Hematopoietic multipotent progenitor cell treated with erythropoietin and hydrocortisone succinate and interleukin-3 and kit ligand, for 15 days (in vitro differentiated cells): ENCODE measurements around the gene XCR1.
A peak's percentile ranks its signal among the peaks of the same experiment; 100 is the strongest.
"Not testable (repeated sequence)": the region's sequence is repeated elsewhere in the genome, so short reads cannot be mapped to it uniquely, and the experiment has no call there.

Experiments used
- DNase-seq: peaks from one replicate; pipeline ENCODE4 v3.0.0-alpha.2; 2015; ENCODE audit warnings: low spot score

Gene XCR1

DNA sequence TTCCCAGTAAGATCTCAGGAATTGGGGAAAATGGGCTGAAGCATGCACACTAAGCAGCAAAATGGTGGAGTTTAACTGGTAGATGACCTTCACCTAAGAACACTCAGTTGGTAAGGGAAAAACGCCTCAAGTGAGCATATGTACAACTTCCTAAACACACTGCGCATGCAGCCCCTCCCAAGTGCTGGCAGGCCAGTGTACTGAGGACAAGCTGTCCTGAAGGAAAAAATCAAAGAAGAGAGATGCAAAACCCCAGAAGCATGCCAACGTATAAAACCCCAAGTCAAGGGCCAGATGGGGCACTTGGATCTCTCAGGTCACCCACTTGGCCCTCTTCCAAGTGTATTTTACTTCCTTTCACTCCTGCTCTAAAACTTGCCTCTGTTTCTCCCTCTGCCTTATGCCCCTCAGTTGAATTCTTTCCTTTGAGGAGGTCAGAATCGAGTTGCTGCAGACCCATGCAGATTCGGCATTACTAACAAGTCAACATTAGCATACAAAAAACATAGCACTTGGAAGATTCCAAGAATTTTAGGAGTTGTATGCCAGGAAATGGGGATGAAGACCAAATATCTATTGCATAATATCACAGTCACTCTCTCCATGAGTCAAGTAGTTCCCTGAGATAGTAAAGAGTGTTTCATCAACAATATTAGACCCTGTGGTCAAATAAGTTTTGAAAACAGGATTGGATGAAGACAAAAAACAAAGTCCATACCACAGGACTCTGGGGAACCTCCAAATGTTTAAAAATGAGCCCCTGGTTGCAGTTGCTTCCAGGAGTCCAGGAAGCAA lies 20.8 kb downstream of the XCR1 start:
- DNase-seq = no peak

DNA sequence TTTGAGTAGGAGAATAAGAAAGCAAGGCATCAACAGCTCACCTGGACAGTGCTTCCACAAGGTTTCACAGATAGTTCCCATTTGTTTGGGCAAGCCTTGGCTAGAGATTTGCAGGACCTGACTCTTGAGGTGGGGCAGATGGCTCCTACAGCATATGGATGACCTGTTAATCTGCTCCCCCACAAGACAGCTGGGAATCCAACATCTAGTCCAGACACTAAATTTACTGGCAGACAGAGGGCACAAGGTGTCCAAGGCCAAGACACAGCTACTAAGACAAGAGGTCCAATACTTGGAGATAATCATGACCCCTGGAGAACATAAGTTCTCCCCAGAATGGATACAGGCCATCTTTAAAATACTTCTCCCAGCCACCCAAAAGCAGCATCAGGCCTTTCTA lies 23.6 kb downstream of the XCR1 start:
- not testable (repeated sequence) for DNase-seq

DNA sequence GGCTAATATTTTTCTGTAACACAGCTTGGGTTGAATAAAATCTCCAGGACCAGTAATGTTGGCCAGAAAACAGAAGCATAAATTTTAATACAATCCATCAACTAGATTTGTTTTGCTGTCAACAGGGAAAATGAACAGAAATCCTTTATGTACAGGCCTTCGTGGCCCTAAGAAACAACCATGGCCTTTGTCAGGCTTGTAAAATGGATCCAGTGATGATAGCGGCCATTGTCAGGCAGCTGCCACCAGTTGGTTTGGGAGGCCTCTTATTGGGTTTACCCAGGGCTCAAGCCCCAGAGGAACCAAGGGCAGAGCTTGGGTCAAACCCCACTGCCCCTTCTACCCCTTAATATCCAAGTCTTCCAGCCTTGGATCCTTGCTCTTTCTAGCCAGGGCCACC lies 26.1 kb downstream of the XCR1 start:
- no peak for DNase-seq

DNA sequence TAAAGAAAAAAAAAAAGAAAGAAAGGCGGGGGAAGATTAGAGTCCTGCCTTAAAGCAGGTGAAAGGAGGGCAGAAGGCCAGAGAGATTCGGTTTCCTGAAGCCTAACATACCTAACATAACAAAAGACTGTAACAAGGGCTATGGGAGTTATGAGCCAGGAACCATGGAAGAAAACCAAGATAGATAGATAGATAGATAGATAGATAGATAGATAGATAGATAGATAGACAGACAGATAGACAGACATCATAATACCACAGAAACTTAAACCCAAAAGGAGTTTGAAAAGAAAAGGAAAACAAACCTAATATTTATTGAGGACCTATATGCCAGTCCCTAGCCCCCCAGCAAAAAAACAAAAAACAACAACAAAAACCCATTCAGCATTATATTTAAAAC lies 29.3 kb downstream of the XCR1 start:
- DNase-seq = no peak

DNA sequence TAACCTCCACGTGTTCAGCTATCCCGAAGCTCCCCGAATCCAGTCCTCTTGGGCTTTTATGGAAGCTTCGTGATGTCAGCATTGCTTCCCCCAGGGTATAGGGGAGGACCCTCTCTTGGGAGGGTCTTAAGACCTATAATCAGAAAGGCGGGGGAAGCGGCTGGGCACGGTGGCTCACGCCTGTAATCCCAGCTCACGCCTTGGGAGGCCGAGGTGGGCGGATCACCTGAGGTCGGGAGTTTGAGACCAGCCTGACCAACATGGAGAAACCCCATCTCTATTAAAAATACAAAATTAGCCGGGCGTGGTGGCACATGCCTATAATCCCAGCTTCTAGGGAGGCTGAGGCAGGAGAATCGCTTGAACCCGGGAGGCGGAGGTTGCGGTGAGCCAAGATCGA lies 29.8 kb downstream of the XCR1 start:
- not testable (repeated sequence) for DNase-seq

DNA sequence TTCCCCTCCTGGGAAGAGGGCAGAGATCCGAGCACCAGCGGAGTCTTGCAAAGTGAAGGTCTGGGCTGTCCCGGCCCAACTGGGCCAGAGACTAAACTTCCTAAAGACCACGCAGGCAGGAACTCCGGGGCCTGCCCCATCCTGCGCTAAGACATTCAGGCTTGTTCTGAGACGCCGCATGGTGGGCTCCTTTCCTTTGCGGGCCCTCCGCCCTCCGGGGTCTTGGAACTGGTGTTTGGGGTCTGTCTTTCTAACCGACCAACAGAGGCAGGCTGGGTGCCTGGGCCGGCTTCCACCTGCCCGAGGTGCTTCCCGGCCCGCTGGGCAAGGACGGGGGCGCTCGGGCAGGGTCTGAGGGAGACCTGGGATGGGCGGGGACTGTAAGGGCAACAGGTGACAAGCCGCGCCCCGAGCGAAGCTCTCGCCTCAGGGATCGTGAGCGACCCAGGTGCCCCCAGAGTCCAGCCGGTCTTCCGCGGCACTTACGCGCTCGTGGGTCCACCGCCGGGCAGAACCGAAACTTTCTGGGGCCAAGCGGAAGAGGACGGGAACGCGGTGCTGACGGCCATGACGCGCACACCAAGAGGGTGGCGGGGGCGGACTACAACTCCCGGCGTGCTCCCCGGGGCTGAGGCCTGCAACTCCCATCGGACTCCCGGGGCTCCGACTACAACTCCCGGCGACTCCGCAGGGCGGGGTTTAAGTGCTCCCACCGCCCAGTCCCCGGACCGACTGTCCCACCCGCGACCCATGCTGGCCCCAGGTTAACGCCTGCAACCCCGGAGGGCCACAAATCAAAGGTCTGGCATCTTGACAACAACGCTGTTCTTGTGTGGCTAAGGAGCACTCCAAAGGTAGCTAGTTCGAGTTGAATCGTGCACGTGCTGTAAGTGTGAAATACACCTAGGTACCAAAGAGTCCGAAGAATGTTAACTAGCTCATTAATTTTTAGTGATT lies 31.8 kb downstream of the XCR1 start, which contains the start of gene FYCO1:
Gene FYCO1 (minus strand): TSS at position 589 of the 957 bp plus-strand sequence. CDS start 10,914 bp downstream, outside the sequence.
- peak; percentile 83 for DNase-seq

DNA sequence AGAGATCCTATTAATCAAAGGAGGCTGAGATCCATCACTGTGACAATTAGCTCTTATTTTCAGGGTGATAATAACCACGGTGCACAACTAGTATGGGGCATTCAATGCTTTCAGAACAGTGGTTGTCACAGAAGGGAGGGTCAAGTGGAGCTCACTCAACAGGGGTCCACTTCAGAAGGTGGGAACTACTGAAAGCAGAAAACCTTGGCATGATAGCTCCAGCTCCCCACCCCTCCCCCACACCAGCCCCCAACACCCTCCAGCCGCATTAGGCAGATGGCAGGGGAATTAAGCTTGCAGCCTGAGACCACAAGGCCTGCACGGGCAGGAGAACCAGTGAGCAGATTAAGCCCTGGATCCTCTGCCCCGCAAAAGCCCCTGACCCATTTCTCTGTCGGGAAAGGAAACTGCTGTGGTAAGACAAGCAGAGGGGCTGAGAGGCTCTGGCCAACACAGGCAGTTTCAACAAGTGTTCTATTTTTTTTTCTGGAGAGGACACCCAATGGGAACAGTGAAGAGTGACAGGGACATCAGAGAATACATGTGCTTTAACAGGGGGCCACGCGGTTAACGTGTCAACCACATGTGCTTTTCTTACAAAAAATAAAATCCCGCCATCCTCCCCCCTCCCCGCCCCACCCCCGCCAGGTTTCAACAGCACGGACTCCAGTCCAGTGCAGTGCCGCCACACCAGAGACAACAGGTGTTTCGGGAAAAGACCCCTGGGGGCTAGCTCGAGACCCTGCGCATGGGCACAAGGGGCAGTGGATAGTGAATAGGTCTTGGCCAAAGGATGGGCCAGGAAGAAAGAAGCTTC lies 32.7 kb downstream of the XCR1 start:
- no peak for DNase-seq

DNA sequence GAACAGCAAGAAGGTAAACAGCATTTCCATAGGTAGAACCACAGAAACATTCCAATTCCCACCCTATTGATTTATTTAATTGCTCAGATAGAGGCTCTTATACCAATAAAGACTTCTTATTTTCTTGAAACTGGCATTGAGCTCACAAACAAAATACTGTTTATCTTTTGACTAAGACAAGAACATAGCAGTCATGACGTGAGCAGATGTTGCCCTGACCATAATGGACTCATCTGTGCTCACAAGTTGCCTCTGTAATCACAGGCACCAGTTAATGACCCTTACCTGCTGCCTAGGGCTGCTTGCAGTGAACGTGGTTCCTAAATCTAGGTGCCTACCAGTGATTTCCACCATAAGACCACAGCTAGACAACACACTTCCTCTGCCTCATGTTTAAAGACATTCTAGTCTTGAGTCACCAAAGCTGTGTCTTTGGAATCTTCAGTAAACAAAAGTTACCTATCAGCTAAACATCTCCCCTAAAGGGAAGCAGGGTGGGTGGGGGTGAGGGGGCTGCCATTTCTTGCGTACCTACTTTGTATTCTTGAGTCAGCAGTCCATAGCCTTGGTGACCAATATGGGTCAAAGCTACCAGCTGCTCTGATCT lies 33.8 kb downstream of the XCR1 start:
- DNase-seq = no peak

DNA sequence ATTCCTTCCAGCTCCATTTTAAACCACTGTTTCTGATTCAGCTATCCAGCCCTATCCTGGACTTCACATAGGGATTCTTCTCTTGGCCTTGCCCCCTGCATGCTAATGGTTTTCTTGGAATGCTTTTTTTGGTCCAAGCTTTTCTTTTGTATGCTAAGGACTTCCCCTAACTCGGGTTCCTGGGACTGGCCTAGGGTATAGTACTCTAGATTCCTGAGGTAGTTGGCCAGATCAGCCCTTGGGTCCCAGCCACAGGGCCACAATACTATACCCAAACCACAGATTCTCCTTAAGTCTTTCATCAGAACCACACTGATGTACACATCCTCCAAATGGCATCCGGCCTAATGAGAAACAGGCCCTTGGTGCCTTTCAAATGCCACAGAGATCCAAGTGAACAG lies 34.5 kb downstream of the XCR1 start:
- no peak for DNase-seq

DNA sequence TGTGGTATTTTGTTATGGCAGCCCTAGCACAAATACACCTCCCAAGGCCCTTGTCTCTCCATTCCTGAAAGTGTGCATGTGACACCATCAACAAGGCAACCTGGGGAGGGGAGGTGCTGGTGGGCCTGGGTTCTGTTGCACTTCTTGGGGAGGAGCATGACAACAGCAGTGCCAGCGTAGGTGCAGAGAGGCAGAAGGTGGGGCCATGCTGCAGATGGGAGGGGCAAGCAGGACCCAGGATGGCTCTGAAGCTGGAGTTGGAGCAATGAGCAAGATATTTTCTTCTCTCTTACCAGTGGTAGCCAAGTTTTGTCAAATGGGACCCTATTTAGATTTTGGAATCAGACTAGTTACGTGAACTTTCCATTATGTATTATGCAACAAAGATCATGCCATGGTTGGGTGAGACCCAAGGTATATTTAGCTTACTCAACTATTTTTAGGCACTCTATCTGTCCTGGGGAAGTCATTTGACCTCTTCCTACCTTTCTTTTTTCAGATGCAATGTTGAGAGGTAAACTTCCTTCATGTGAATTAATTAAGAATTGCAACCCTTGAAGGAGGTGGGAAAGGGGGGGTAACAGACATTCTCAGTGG lies 35.1 kb downstream of the XCR1 start:
- DNase-seq = no peak

DNA sequence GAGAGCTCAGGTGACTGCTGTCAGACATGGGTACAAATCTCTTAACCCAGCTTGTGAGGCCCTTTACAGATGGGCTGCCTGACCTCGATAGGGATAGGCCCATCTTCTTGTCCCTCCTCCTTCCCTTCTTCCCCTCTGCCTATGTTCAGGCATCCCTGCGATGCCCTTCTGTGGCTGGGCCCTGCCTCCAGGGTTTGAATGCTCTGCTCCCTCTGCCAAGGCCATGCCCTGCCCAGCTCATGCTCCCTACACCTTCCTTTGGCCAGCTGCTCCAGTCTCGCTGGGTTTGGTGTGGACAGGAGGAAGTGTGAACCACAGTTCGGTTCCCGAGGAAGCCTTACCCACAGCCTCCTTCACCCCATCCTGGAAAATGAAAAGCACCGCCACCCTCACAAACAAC lies 35.9 kb downstream of the XCR1 start:
- no peak for DNase-seq

DNA sequence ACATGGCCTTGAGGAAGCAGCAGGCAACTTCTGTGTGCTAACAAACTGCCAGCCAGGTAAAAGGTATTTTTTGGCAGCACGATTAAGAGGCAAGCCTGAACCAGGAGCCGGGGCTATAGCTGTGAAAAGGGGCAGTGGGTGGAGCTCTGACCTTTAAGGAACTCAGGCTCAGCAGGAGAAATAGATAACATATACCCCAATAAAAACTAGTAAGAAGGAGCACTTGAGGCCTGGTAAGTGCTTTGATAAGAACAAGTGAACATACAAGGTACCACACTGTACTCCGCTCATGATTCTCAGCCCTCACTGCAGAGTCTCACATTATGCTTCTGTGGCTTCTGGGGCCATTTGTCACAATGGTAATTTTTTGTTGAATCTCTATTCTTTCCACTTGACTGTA lies 37.1 kb downstream of the XCR1 start:
- peak; percentile 36 for DNase-seq

DNA sequence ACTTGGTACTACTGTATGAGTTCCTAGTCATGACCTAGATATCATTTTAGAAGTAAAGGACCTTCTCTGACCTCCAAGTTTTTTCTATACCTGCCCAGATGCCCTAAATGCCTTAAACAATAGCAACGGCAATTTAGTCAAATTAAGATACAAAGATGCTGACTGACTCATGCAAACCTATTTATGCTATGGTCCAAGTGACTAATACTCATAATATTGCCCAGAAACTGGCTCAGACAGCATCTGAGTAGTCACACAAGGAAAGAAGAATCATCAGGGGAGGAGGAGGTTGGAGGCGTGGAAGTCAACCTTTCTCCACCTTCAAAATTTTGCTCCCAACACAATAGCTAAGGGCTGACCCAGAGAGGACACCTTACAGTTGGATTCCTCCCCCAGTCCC lies 38.5 kb downstream of the XCR1 start:
- DNase-seq = no peak

DNA sequence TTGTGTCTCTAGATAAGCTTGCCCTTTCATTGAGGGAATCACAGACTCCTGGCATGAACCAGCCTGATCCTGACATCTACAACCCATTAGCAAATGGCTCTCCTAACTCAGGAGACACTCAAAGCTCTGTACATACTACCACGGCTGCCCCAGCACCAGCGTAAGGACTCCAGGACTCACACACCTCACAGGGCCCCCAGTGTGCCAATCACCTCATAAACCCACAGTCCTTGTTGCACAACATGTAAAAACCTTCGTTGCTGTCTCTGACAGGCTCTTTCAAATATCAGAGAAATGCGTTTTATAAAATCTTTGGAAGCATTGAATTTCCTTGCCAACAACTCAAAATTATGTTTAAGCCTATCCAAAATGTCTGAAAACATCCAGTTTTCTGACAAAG lies 38.9 kb downstream of the XCR1 start:
- no peak for DNase-seq

DNA sequence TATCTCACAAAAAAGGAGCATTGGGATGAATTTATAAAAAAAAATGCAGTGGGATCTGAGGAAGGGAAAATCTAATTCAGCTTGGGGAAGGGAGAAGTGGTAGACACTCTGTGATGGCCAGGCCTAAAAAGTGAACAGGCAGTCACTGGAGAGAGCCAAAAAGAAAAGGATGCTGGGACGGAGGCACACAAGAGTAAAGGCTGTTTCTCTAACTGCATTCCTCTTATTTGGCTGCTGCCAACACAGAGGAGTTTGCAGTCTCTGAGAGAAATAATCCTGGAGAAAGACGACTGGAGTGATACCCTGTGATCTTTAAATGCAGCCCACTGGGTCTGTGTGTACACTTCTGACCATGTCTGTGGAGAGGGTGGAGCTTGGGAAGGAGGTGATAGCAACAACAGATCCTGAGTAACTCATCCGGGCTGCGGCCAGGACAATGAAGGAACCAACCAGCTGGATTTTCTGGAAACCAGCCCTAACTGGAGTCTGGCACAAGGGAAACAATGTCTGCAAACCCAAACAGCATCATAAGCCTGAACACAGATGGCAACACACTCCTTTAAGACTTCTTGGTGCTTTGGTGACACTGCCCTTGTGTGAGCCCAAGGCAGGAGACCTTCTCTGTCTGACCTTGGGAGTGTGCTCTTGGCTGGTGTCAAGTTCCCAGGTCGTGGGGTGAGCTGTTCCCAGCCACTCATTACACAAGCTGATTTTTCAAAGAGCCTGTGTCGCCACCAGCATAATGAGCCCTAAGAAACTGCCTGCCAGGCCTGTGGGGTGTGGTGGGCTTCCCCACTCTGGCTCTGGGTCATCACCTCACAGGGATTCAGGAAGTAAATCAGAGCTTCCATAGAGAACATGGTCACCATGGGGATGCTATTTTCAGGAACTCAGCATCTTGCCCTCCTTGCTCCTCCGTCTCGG lies 39.7 kb downstream of the XCR1 start:
- DNase-seq = no peak

DNA sequence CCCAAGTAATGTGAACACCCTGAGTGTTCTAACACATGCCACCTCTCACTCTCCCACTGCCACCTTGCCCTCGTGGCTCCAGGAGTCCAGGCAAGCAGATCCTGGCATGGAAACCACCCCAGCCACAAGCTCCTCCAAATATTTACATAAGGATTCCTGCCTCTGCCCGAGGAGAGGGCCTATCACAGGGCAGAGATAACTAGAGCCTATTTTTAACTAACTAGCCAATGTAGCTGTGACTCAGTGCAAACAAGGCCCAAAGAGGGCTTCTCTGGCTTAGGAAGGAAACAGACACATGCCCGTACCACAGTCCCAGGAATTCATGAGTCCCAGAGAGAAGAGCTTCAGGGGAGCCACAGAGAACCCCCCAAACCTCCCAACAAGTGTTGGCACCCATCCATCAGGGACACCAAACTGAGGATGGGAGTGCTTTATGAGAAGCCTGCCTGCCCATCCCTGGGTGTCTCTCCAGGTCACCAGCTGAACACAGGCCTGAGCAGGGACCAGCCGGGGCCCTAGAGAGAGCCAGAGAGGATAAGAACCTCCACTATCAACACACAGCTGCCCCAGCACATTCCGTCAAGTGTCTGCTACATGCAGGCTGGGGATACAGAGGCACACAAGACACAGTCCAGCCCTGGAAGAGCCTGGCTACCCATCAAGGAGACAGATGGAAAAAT lies 40.8 kb downstream of the XCR1 start:
- no peak for DNase-seq

DNA sequence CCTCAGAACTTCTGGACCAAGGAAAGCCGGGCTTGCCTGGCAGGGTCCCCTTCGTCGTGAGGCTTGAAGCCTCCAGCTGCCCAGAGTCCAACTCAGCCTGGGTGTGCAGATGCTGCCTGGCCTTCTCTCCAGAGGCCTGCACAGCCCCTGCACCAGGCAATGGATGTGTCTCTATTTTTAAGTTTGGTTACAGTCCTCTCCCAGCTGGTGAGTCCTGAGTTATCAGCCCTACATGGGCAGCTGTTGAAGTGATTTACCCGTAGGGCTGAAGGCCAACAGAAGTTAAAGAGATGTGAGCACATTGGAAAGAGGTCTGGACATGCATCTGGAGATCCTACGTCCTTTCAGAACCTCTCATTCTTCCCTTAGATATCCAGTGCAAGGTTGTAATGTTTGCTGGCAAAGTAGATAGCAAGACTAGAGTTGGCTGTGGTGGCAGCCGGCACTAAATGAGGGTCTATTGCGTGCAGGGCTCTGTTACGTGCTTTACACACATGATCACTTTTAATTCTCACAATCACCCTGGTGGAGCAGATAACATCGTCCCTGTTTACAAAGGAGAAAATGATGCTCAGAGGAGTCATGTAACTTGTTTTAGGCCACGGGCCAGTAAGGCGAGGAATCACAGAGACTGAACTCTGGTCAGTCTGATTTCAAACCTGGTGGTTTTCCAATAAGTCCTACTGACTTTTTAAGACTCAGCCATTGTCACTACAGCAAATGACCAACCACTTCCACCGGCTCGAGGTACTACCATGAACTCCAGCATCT lies 41.6 kb downstream of the XCR1 start:
- DNase-seq = no peak

DNA sequence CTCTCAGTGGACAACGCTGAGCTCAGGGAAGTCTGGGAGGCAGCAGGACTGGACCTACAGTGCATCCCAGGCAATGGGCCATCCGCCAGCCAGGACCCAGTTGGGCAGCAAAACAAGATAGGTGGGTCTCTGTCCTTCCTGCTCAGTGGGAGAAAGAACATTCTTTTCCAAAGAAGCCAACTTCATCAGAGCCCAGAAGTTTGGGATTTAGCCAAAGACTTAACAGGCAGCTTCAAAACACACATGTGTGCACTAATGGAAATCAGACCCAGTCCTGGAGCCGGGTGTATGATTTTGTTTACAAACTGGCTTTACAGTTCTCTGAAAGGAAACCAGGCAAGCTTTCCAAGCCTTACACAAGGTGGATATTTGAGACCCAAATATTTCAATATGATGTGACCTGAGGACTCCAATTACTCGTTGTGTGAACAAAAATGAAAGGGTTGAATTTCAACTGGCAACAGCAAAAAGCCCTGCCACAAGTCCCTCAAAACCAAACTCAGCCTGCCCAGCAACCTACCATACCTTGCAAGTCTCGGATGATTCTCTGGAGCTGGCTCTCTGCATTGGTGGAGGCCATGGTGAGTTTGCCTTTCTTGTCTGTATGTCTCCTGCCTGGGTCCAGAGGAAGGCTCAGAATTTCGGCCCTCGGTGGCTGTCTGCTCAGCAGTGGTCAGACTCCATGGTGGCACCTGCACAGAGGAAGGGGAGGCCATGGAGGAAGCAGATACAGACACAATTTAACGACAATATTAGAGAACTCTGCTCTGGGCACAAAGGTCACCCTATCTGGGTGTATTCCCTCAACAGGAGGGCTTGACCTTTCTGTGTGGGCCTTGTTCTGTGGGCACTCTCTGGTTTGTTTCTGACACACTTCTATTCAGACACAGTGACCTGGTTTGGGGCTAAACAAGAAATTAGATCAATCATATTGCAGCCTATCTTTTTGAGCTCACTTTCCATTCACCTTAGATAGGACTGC lies 42.7 kb downstream of the XCR1 start:
- DNase-seq = no peak
